ENCODE data around the gene INIP. TPM values are rescaled to one million over a fixed set of nuclear protein-coding genes. Genes with fewer than 3 reads are reported as not detected.
A peak's percentile ranks its signal among the peaks of the same experiment; 100 is the strongest.

INIP gene
- total and polyA plus RNA-seq, 9 of the 15 experiments (the other 6 are each of a cell fraction or from before 2014, with no cell fraction given), result 11.9 to 87.9 (median 37.3) TPM

DNA sequence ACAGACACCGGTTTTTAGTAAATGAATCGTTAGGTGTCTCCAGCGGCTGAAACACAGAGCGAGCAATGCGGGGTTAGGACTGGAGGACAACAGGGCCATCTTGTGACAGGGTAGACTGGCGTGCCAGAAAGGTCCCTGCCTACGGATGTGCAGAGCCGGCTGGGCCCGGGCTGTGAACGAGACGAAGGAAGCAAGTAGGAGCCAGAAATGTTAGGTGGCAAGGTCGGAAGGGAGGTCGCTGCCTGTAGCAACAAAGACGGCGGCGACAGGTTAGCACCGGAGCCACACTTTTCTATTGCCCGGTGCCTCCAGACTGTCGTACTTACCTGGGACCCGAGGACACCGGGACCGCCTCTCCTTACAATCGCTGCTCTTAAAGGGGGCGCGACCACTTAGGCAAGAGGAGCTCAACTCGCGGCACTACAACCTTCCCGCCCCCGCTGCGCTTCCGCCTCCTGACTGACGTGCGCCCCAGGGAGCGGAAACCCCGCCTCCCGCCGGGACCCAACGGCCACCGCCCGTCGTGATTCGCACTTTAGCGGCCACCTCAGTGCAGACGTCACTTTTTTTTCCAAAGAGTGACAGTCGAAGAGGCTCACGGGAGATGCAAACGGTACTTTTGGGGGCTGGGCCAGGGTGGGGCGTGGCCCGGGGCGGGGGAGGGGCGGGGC, at the start of gene INIP (continued):
- TF ChIP-seq THRA (IDR thresholded peaks at IDR 0.05), result no peak
- TF ChIP-seq SUPT5H (IDR thresholded peaks at IDR 0.05), result peak; percentile 91
- no peak for TF ChIP-seq POLR3G (IDR thresholded peaks at IDR 0.05; ENCODE audit: extremely low read depth, insufficient read length, insufficient replicate concordance)
- no peak for TF ChIP-seq PTRF (tag; IDR thresholded peaks at IDR 0.05)
- no peak for TF ChIP-seq POU5F1 (IDR thresholded peaks at IDR 0.05; ENCODE audit: borderline replicate concordance, low read depth, low read length, partially characterized antibody)
- no peak for TF ChIP-seq ZFP1 (CRISPR knock-in tag; IDR thresholded peaks at IDR 0.05)
- TF ChIP-seq ZBED1 (IDR thresholded peaks at IDR 0.05), result peak; percentile 71; the same call in 1 of the 2 replicates
- no peak for TF ChIP-seq TFE3 (CRISPR knock-in tag; IDR thresholded peaks at IDR 0.05)
- TF ChIP-seq NUFIP1 (IDR thresholded peaks at IDR 0.05; ENCODE audit: partially characterized antibody), result no peak
- no peak for TF ChIP-seq SIX5 (IDR thresholded peaks at IDR 0.05; ENCODE audit: borderline replicate concordance in 1 of 2, insufficient read depth in 1 of 2, low read depth in 1 of 2, low read length in 2 of 2)
- no peak for TF ChIP-seq ZNF507 (tag; conservative IDR thresholded peaks at IDR 0.05)
- TF ChIP-seq, protein P1, sequence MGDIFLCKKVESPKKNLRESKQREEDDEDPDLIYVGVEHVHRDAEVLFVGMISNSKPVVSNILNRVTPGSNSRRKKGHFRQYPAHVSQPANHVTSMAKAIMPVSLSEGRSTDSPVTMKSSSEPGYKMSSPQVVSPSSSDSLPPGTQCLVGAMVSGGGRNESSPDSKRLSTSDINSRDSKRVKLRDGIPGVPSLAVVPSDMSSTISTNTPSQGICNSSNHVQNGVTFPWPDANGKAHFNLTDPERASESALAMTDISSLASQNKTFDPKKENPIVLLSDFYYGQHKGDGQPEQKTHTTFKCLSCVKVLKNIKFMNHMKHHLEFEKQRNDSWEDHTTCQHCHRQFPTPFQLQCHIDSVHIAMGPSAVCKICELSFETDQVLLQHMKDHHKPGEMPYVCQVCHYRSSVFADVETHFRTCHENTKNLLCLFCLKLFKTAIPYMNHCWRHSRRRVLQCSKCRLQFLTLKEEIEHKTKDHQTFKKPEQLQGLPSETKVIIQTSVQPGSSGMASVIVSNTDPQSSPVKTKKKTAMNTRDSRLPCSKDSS (IDR thresholded peaks at IDR 0.05; ENCODE audit: low read depth, partially characterized antibody), result no peak
- TF ChIP-seq ZNF12 (CRISPR knock-in tag; IDR thresholded peaks at IDR 0.05), result no peak
- TF ChIP-seq RAD51 (IDR thresholded peaks at IDR 0.05; ENCODE audit: borderline replicate concordance, low read depth), result no peak
- no peak for TF ChIP-seq CBX1 (IDR thresholded peaks at IDR 0.05; ENCODE audit: low read depth)
- no peak for TF ChIP-seq ZNF408 (CRISPR knock-in tag; IDR thresholded peaks at IDR 0.05; ENCODE audit: low read depth)
- 0 out of 2 replicates have a peak, but pooled peaks have one; percentile 49 for TF ChIP-seq SMARCE1 (IDR thresholded peaks at IDR 0.05)
- TF ChIP-seq, protein P2, sequence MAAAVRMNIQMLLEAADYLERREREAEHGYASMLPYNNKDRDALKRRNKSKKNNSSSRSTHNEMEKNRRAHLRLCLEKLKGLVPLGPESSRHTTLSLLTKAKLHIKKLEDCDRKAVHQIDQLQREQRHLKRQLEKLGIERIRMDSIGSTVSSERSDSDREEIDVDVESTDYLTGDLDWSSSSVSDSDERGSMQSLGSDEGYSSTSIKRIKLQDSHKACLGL (CRISPR knock-in tag; IDR thresholded peaks at IDR 0.05; ENCODE audit: borderline replicate concordance, poor library complexity, severe bottlenecking), result no peak
- no peak for TF ChIP-seq ZNF354B (CRISPR knock-in tag; IDR thresholded peaks at IDR 0.05)
- 0 out of 2 replicates have a peak, but pooled peaks have one; percentile 39 for TF ChIP-seq SMARCA4 (IDR thresholded peaks at IDR 0.05)
- TF ChIP-seq RAD21 (CRISPR knock-in tag; conservative IDR thresholded peaks at IDR 0.05 in 1 of 2, IDR thresholded peaks at IDR 0.05 in 1 of 2), result peak; percentile 30 to 52
- TF ChIP-seq HDAC2 (IDR thresholded peaks at IDR 0.05), result peak; percentile 90
- TF ChIP-seq THRAP3 (IDR thresholded peaks at IDR 0.05; ENCODE audit: borderline replicate concordance), result no peak
- TF ChIP-seq SMAD1 (IDR thresholded peaks at IDR 0.05; ENCODE audit: low read depth, low read length, partially characterized antibody), result no peak
- peak; percentile 70 for TF ChIP-seq TAF1 (IDR thresholded peaks at IDR 0.05; ENCODE audit: control insufficient read depth, extremely low read depth, insufficient read depth, low read length, severe bottlenecking)
